Measurements from ENCODE around the gene B4GALNT4. TPM values are rescaled to one million over a fixed set of nuclear protein-coding genes. Genes with fewer than 3 reads are reported as not detected.

B4GALNT4 gene
- total and polyA plus RNA-seq, 4 donors: 0.15 to 0.42 (median 0.42) TPM; not detected in 1

DNA sequence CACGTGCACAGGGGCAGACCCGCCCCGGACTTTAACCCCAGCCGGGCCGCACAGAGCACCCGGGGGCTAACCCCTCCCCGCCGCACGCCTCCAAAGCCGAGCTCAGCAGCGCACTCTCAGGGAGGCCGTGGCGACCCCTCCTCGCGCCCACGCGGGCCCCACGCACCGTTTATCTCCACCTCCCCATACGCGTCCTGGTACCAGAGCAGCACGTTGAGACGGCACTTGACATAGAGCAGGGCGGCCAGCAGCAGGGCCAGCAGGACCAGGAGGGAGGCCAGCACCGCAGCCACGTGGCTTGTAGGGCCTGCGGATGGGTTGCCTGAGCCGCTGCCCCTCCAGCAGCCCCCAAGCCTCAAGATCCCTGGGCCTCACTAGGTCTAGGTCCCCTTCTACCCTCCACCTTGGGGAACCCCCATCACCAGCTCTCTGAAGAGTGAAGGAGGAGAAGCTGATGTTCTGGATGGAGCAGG, 38.4 kb downstream of the B4GALNT4 start:
- Histone ChIP-seq H3K27ac (ENCODE audit: low read depth in 1 of 2, low read length in 2 of 2) (peak overlapping the region; percentile 14 to 32), H3K4me3 (ENCODE audit: low read depth in 1 of 3, low read length in 3 of 3) (no peak overlapping the region), H3K4me1 (ENCODE audit: control insufficient read depth in 4 of 4, insufficient read depth in 4 of 4, low read length in 3 of 4) (peaks cover 35 to 53% (median 43%) of the 10 kb centered on the region in 4 donors), H3K9me3 (ENCODE audit: control insufficient read depth in 4 of 4, low read length in 3 of 4) (no peaks in the 10 kb centered on the region), H3K36me3 (ENCODE audit: control insufficient read depth in 4 of 4, insufficient read depth in 3 of 4, low read depth in 1 of 4, low read length in 3 of 4) (peaks cover 0 to 2% (median 0%) of the 10 kb centered on the region in 4 donors), H3K9ac (ENCODE audit: low read depth in 1 of 2, low read length in 2 of 2) (no peak overlapping the region), H3K27me3 (ENCODE audit: control insufficient read depth in 4 of 4, insufficient read depth in 4 of 4, low read length in 3 of 4) (no peaks in the 10 kb centered on the region)
- TF ChIP-seq EGR1 (IDR thresholded peaks at IDR 0.05; ENCODE audit: low read depth in 2 of 2): no peak
- TF ChIP-seq FOXA2 (IDR thresholded peaks at IDR 0.05): no peak
- TF ChIP-seq SP1 (IDR thresholded peaks at IDR 0.05): no peak
- no peak for TF ChIP-seq RAD21 (IDR thresholded peaks at IDR 0.05)
- TF ChIP-seq HNF4A (conservative IDR thresholded peaks at IDR 0.05): no peak
- no peak for TF ChIP-seq RXRA (IDR thresholded peaks at IDR 0.05)
- TF ChIP-seq, protein P1, sequence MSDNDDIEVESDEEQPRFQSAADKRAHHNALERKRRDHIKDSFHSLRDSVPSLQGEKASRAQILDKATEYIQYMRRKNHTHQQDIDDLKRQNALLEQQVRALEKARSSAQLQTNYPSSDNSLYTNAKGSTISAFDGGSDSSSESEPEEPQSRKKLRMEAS (IDR thresholded peaks at IDR 0.05): no peak
- no peak for TF ChIP-seq NR2F2 (IDR thresholded peaks at IDR 0.05)
- TF ChIP-seq FOXA1 (IDR thresholded peaks at IDR 0.05): no peak
- 74% methylated on average over 28 of the region's 28 CpGs for WGBS
- no peak for DNase-seq (ENCODE audit: low spot score)

DNA sequence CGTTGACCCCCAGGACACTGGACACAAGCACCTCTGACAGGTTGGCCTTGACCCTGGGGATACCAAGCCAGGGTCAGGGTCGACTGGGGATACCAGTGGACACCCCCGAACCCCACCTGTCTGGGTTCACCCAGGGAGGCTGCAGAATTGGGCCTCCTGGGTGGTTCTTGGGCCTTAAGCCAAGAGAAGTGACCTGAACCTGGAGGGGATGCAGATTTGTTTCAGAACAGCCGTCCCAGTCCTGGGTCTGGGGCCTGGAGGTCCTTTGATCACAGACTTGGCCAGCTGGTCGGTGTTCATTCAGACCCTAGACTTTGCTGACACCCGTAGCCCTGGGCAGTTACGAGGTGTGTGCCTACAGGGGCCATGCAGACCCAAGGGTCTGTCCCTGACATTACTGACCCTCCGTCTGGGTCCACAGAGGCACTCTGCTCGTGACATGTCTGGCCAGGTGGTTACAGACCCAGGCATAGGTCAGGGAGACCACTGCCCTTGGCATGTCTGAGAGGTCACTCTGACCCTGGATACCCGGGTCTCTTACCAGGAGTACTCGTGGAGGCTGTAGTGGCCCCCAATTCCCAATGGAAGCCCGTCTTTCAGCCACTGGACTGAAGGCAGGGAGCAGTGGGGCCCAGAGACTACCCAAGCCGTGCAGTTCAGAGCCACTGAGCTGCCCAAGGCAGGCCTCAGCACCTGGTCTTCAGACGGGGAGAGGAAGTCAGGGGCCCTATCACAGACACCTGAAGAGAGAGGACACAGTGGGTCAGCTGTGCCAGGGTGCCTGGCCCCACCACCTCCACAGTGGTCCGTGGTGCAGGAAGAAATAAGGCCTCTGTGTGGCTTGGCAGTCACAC, 39.1 kb downstream of the B4GALNT4 start:
- Histone ChIP-seq H3K36me3 (ENCODE audit: control insufficient read depth in 4 of 4, insufficient read depth in 3 of 4, low read depth in 1 of 4, low read length in 3 of 4) (peaks cover 0 to 2% (median 0%) of the 10 kb centered on the region in 4 donors), H3K9me3 (ENCODE audit: control insufficient read depth in 4 of 4, low read length in 3 of 4) (no peaks in the 10 kb centered on the region), H3K27me3 (ENCODE audit: control insufficient read depth in 4 of 4, insufficient read depth in 4 of 4, low read length in 3 of 4) (no peaks in the 10 kb centered on the region), H3K9ac (ENCODE audit: low read depth in 1 of 2, low read length in 2 of 2) (no peak overlapping the region), H3K4me1 (ENCODE audit: control insufficient read depth in 4 of 4, insufficient read depth in 4 of 4, low read length in 3 of 4) (peaks cover 35 to 59% (median 44%) of the 10 kb centered on the region in 4 donors), H3K4me3 (ENCODE audit: low read depth in 1 of 3, low read length in 3 of 3) (no peak overlapping the region), H3K27ac (ENCODE audit: low read depth in 1 of 2, low read length in 2 of 2) (peak overlapping the region; percentile 26 to 68)
- DNase-seq (ENCODE audit: low spot score): no peak
- 83% methylated on average over 15 of the region's 15 CpGs for WGBS
- no peak for TF ChIP-seq TAF1 (conservative IDR thresholded peaks at IDR 0.05)
- TF ChIP-seq HNF4A (conservative IDR thresholded peaks at IDR 0.05): no peak
- TF ChIP-seq RXRA (IDR thresholded peaks at IDR 0.05): peak in 1 of 2 donors; percentile 13
- TF ChIP-seq YY1 (IDR thresholded peaks at IDR 0.05): no peak

DNA sequence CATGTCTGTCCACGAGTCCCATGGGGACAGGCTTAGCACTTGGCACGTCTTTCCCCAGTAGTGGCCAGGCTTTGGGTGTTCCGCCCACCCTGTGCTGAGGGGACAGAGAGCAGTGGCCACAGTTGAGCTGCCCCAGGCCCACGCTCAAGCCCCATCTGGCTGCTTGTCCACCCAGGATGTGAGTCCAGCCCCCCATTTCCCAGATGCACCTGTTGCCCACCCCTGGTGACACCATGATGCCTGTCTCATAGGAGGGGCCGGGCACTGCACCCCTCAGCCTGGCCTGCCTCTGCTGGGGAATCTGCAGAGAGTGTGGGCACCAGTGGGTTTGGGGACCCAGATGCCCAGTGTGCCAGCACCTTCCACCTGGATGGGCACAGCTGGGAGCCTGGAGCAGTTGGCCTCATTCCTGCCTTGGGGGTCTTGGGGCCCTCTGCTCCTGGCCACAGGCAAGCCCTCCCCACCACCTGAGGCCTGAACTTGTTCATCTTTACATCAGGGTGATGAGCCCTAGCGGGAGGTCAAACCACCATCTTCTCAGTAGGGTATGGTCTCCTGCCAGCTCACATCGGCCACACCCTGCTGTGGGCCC, 39.8 kb downstream of the B4GALNT4 start:
- WGBS: 49% methylated on average over 7 of the region's 7 CpGs
- Histone ChIP-seq H3K4me1 (ENCODE audit: control insufficient read depth in 4 of 4, insufficient read depth in 4 of 4, low read length in 3 of 4) (peaks cover 35 to 63% (median 44%) of the 10 kb centered on the region in 4 donors), H3K27ac (ENCODE audit: low read depth in 1 of 2, low read length in 2 of 2) (peak overlapping the region in 1 of 2 donors; percentile 68), H3K36me3 (ENCODE audit: control insufficient read depth in 4 of 4, insufficient read depth in 3 of 4, low read depth in 1 of 4, low read length in 3 of 4) (peaks cover 0 to 2% (median 0%) of the 10 kb centered on the region in 4 donors), H3K4me3 (ENCODE audit: low read depth in 1 of 3, low read length in 3 of 3) (no peak overlapping the region), H3K27me3 (ENCODE audit: control insufficient read depth in 4 of 4, insufficient read depth in 4 of 4, low read length in 3 of 4) (no peaks in the 10 kb centered on the region), H3K9me3 (ENCODE audit: control insufficient read depth in 4 of 4, low read length in 3 of 4) (no peaks in the 10 kb centered on the region), H3K9ac (ENCODE audit: low read depth in 1 of 2, low read length in 2 of 2) (no peak overlapping the region)
- DNase-seq (ENCODE audit: low spot score): no peak
- TF ChIP-seq FOXA1 (IDR thresholded peaks at IDR 0.05): no peak
